Measurements from ENCODE around the gene CCDC159.
"Not testable (repeated sequence)": the region's sequence is repeated elsewhere in the genome, so short reads cannot be mapped to it uniquely, and the experiment has no call there.

CCDC159 gene, protein sequence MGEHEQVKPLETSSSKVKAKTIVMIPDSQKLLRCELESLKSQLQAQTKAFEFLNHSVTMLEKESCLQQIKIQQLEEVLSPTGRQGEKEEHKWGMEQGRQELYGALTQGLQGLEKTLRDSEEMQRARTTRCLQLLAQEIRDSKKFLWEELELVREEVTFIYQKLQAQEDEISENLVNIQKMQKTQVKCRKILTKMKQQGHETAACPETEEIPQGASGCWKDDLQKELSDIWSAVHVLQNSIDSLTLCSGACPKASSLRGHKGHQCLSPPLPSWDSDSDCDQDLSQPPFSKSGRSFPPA

DNA sequence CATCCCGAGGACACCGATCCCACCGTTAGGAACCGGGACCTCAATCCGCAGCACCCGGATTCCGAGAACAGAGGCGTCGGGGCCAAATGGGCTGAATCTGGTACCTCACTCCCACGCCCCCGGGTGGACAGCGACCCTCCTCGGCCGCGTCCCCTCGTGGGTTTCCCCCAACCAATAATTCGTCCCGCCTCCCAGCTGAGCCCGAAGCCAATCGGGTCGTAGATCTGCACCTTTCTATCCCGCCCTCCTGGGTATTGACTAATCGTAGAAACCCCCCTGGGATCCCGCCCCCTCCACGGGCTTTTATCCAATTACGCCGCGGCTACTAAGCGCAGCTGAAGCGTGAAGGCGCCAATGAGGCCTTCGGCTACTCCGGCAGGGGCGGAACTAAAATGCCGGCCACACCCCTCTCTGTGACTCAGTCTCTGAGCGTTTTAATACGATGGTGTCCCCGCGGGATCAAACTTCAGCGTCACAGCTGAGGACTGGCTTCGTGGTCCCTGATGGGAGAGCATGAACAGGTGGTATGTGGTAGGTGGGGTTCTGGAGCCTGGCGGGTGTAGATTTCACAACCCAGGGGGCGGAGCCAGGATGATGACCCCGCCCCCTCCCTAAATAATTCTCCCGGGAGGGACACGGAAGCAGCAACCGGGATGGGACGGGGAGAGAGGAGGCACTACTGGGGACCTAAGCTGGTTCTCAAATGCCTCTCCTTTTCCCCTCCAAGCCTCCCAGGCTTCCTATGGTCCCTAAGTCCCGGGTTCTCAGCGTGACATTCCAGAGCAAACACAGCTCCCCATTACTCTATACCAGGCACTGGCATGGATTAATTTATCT, at the start of gene CCDC159, which contains the start of gene TMEM205:
CCDC159 (plus strand) TSS at position 416 of the 837 bp plus-strand sequence; CDS start at position 504, 88 bp downstream.
TMEM205 (minus strand) TSS at position 165 of the 837 bp plus-strand sequence. CDS start 649 bp downstream, outside the sequence.
- DNase-seq (ENCODE audit: extremely low read depth, low read depth) = peak; percentile 96
- TF ChIP-seq, protein P1, sequence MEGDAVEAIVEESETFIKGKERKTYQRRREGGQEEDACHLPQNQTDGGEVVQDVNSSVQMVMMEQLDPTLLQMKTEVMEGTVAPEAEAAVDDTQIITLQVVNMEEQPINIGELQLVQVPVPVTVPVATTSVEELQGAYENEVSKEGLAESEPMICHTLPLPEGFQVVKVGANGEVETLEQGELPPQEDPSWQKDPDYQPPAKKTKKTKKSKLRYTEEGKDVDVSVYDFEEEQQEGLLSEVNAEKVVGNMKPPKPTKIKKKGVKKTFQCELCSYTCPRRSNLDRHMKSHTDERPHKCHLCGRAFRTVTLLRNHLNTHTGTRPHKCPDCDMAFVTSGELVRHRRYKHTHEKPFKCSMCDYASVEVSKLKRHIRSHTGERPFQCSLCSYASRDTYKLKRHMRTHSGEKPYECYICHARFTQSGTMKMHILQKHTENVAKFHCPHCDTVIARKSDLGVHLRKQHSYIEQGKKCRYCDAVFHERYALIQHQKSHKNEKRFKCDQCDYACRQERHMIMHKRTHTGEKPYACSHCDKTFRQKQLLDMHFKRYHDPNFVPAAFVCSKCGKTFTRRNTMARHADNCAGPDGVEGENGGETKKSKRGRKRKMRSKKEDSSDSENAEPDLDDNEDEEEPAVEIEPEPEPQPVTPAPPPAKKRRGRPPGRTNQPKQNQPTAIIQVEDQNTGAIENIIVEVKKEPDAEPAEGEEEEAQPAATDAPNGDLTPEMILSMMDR (IDR thresholded peaks at IDR 0.05; ENCODE audit: low read depth, low read length) = no peak; the same call in 1 of the 2 replicates

DNA sequence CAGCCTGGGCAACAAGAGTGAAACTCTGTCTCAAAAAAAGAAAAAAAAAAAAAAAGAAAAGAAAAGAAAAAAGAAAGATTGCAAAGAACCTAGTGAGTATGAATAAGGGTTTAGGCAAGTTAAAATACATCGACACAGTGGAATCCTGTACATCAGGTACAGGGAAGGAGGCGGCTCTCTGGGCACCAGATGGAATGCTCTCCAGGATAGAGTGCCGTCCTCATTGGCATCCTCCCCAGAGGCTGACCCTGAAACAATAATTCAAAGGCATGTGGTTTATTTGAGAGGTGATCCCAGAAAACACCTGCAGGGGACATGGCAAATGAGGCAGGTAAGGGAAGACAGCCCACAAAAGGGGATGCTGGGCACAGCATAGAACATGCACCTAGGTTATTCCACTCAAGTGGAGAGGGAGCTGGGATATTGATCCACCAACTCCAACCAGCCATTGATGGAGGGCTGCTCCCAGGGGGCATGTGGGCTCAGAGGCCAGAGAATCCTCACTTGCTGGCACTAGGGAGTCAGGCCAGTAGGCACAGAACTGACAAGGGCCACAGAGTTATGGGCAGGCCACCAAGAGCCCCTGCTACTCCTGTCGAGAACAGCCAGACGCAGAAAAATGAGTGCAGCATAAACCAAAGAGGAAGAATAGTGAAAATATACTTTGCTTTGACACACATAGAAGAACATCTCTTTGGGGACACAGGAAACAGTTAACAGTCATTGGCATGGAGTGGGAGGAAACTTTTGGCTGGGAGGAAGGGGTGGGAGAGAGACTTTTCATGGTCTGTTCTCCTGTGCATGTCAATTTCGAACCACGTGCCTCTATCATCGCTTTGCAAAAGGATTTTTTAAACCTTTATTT, 46.1 kb upstream of the CCDC159 start:
- TF ChIP-seq, protein P1 (IDR thresholded peaks at IDR 0.05; ENCODE audit: low read depth, low read length) = no peak
- no peak for DNase-seq (ENCODE audit: extremely low read depth, low read depth)

DNA sequence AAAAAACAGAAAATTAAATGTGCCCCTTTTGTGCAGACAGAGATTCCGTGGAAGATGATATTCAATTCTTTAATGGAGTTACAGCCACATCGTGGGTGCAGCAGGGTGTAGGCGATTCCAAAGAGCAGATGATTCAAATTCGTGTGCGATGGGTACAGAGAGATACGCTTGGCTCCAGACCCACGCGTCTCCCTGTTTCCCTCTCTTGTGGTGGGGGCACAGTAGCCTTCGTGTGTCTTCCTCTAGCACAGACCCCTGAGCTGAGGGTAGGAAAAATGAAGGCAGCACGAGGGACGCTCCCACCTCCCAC, 45.6 kb upstream of the CCDC159 start:
- no peak for DNase-seq (ENCODE audit: extremely low read depth, low read depth)
- TF ChIP-seq, protein P1 (IDR thresholded peaks at IDR 0.05; ENCODE audit: low read depth, low read length) = no peak

DNA sequence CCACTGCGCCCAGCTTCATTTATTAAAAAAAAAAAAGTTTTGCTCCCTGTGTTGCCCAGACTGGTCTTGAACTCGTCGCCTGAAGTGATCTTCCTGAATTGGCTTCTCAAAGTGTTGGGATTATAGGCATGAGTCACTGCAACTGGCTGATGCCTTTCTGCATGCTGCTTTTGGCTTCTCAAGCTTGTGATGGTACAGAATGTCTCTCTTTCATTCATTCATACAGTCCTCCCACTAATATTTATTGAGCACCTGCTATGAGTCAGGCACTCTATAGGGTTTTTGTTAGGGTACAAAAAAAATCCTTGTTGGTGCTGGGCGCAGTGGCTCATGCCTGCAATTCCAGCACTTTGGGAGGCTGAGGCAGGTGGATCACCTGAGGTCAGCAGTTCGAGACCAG, 41.4 kb upstream of the CCDC159 start:
- TF ChIP-seq, protein P1 (IDR thresholded peaks at IDR 0.05; ENCODE audit: low read depth, low read length) = no peak
- DNase-seq (ENCODE audit: extremely low read depth, low read depth) = no peak

DNA sequence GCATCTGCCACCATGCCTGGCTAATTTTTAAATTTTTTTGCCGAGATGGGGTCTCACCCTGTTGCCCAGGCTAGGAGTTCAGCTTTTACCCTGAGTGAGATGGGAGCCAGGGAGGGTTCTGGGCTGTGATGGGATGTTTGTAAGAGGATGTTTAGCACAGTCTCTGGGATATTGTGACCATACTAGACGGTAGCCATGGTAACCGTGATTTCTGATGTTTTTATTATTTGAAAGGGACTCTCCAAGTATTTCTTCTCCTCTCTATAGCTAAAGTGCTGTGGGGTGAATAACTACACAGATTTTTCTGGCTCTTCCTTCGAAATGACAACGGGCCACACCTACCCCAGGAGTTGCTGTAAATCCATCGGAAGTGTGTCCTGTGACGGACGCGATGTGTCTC, 40.0 kb upstream of the CCDC159 start:
- no peak for DNase-seq (ENCODE audit: extremely low read depth, low read depth)
- TF ChIP-seq, protein P1 (IDR thresholded peaks at IDR 0.05; ENCODE audit: low read depth, low read length) = no peak

DNA sequence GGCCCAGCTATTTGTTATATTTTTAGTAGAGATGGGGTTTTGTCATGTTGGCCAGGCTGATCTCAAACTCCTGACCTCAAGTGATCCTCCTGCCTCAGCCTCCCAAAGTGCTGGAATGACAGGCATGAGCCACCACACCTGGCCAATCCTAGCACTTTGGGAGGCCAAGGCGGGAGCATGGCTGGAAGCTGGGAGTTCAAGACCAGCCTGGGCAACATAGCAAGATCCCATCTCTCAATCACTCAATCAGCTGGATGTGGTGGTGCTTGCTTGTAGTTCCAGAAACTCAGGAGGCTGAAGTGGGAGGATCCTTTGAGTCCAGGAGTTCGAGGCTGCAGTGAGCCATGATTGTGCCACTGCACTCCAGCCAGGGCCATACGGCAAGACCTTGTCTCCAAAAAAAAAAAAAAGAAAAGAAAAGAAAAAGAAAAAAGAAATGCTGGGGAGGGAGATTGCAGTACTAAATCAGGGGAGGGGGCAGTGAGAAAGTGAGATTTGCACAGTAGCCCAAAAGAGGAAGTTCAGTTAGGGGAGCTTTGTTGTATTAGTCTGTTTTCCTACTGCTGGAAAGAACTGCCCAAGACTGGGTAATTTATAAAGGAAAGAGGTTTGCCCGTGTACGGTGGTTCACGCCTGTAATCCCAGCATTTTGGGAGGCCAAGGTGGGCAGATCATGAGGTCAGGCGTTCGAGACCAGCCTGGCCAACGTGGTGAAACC, 25.9 kb upstream of the CCDC159 start:
- not testable (repeated sequence) for DNase-seq (ENCODE audit: extremely low read depth, low read depth)

All from AG09319 (cell line).